Frontal cortex (tissue), 4 donors: ENCODE measurements around the gene ISCU. TPM values are rescaled to one million over a fixed set of nuclear protein-coding genes. Genes with fewer than 3 reads are reported as not detected.

ENCODE experiments used
- DNase-seq, 2 donors: peaks; one replicate each; pipeline ENCODE4 v3.0.0; 2012; ENCODE audit warnings: low spot score in 2 of 2
- FAIRE-seq: peaks from 2 replicates; lab custom pipeline; 2012; peaks lifted over from hg19 to GRCh38; lab: Jason Lieb, UNC
- total RNA-seq: library from RNA; depleted of rRNA; stranded (reverse); fragments of >200 nt; gene quantifications from one replicate; pipeline ENCODE4 v1.2.3, GENCODE V29; 2014
- donor health status: control.
- donor health status: control.
- donor health status: control.

The ISCU gene
- total RNA-seq, 1 donor from 2014 or later, result 40.8 TPM

- DNase-seq (no peak), FAIRE-seq (no peak)
Observed at GRCh38 chr12:108598553-108599250, 36.3 kb downstream of the ISCU start.

- no peak for DNase-seq
- no peak for FAIRE-seq
Observed at GRCh38 chr12:108599541-108599940, 37.1 kb downstream of the ISCU start.

- FAIRE-seq, result no peak
- DNase-seq, result no peak
Observed at GRCh38 chr12:108599948-108600701, 37.7 kb downstream of the ISCU start.

GRCh38 chr12:108600702-108601007 is 38.3 kb downstream of the ISCU start:
- no peak for DNase-seq

GRCh38 chr12:108602209-108602705 is 39.9 kb downstream of the ISCU start:
- FAIRE-seq (no peak), DNase-seq (no peak)

More at GRCh38 chr12:108600702-108601007, 38.3 kb downstream of the ISCU start:
- no peak for FAIRE-seq

- FAIRE-seq, result no peak
- no peak for DNase-seq
Observed at GRCh38 chr12:108602976-108603704, 40.7 kb downstream of the ISCU start.

GRCh38 chr12:108603743-108604142 is 41.3 kb downstream of the ISCU start:
- DNase-seq (no peak), FAIRE-seq (no peak)

- DNase-seq, result no peak
- FAIRE-seq, result no peak
Observed at GRCh38 chr12:108604208-108604941, 42.0 kb downstream of the ISCU start.

GRCh38 chr12:108605000-108605689 is 42.7 kb downstream of the ISCU start:
- FAIRE-seq, result no peak

GRCh38 chr12:108605690-108606406 is 43.5 kb downstream of the ISCU start:
- FAIRE-seq, result no peak
- DNase-seq, result no peak

More at GRCh38 chr12:108605000-108605689, 42.7 kb downstream of the ISCU start:
- no peak for DNase-seq

- FAIRE-seq (no peak), DNase-seq (no peak)
Observed at GRCh38 chr12:108606492-108606891, 44.1 kb downstream of the ISCU start.

- FAIRE-seq (no peak), DNase-seq (no peak)
Observed at GRCh38 chr12:108607981-108608600, 45.7 kb downstream of the ISCU start.

- DNase-seq (no peak), FAIRE-seq (no peak)
Observed at GRCh38 chr12:108608616-108609015, 46.2 kb downstream of the ISCU start.

GRCh38 chr12:108609537-108610335 is 47.3 kb downstream of the ISCU start:
- FAIRE-seq, result no peak

GRCh38 chr12:108610336-108610815 is 48.0 kb downstream of the ISCU start:
- no peak for FAIRE-seq
- DNase-seq, result no peak

More at GRCh38 chr12:108609537-108610335, 47.3 kb downstream of the ISCU start:
- no peak for DNase-seq

GRCh38 chr12:108610856-108611605 is 48.6 kb downstream of the ISCU start:
- DNase-seq, result no peak
- no peak for FAIRE-seq
